ENCODE measurements around the gene AKAP5.

DNA sequence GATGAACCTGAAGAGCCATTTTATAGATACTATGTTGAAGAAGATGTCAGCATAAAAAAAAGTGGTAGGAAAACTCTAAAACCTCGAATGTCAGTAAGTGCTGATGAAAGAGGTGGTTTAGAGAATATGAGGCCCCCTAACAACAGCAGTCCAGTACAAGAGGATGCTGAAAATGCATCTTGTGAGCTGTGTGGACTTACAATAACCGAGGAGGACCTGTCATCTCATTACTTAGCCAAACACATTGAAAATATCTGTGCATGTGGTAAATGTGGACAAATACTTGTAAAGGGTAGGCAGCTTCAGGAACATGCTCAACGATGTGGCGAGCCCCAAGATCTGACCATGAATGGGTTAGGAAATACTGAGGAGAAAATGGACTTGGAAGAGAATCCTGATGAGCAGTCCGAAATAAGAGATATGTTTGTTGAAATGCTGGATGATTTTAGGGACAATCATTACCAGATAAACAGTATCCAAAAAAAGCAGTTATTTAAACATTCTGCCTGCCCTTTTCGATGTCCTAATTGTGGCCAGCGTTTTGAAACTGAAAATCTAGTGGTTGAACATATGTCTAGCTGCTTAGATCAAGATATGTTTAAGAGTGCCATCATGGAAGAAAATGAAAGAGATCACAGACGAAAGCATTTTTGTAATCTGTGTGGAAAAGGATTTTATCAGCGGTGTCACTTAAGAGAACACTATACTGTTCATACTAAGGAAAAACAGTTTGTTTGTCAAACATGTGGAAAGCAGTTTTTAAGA is 57.5 kb downstream of the AKAP5 start:
- TF ChIP-seq CTCF (IDR thresholded peaks at IDR 0.05) = no peak
- TF ChIP-seq POLR2AphosphoS5 (IDR thresholded peaks at IDR 0.05) = no peak

Data from suprapubic skin (tissue), 3 donors.